SU-DHL-6 (cell line): ENCODE measurements around the gene SMIM43.
"Not testable (repeated sequence)": the region's sequence is repeated elsewhere in the genome, so short reads cannot be mapped to it uniquely, and the experiment has no call there.

Experiments
- H2AFZ ChIP-seq: fragments of 200-600 bp; sonication (generic); 2 replicates; pipeline ENCODE4 v1.6.1; 2014; ENCODE audit warnings: low read depth, mild to moderate bottlenecking, moderate library complexity, mixed read lengths, antibody characterized with exemption, low read length; ENCODE audit not compliant: severe bottlenecking
- H3F3A ChIP-seq: fragments of 200-600 bp; shearing (Covaris generic); 2 replicates; pipeline ENCODE4 v1.6.0; 2016; ENCODE audit warnings: antibody characterized with exemption, mild to moderate bottlenecking; ENCODE audit not compliant: insufficient read depth
- H3K27ac ChIP-seq: fragments of 200-600 bp; sonication (generic); 2 replicates; pipeline ENCODE4 v1.5.1; 2016; ENCODE audit warnings: low read depth, mild to moderate bottlenecking, low read length, moderate library complexity, mixed read lengths
- H3K27me3 ChIP-seq: fragments of 200-600 bp; sonication (generic), shearing (Covaris generic); 2 replicates; pipeline ENCODE4 v1.6.0; 2014; ENCODE audit warnings: mild to moderate bottlenecking, low read length
- H3K36me3 ChIP-seq: fragments of 200-600 bp; sonication (generic); 2 replicates; pipeline ENCODE4 v1.6.1; 2014; ENCODE audit warnings: mild to moderate bottlenecking, low read length, mixed read lengths
- H3K4me2 ChIP-seq: fragments of 300-600, 200-600 bp; shearing (Covaris generic), sonication (generic); 2 replicates; pipeline ENCODE4 v1.6.0; 2014; ENCODE audit warnings: low read length, low read depth, mild to moderate bottlenecking; ENCODE audit not compliant: poor library complexity, severe bottlenecking
- H3K4me3 ChIP-seq: fragments of 200-600 bp; sonication (generic); 2 replicates; pipeline ENCODE4 v1.5.1; 2014; ENCODE audit warnings: antibody characterized with exemption, low read length, mild to moderate bottlenecking, mixed read lengths; ENCODE audit not compliant: insufficient read depth, poor library complexity, severe bottlenecking
- H3K79me2 ChIP-seq: fragments of 200-600 bp; sonication (generic); 2 replicates; pipeline ENCODE4 v1.6.1; 2014; ENCODE audit warnings: mild to moderate bottlenecking, low read length, moderate library complexity; ENCODE audit not compliant: insufficient read depth
- H3K9ac ChIP-seq: fragments of 200-600 bp; sonication (generic); 2 replicates; pipeline ENCODE4 v1.7.0; 2014; ENCODE audit warnings: mild to moderate bottlenecking, low read length
- H3K9me2 ChIP-seq: fragments of 200-600 bp; sonication (generic); replicated peaks from 2 replicates; pipeline ENCODE4 v1.6.1; 2014; ENCODE audit warnings: low read length; ENCODE audit not compliant: insufficient read depth
- H3K9me3 ChIP-seq: fragments of 200-600 bp; sonication (generic); 2 replicates; pipeline ENCODE4 v1.6.1; 2014; ENCODE audit warnings: low read length, mixed read lengths; ENCODE audit not compliant: insufficient read depth
- H4K20me1 ChIP-seq: fragments of 200-600 bp; sonication (generic); 2 replicates; pipeline ENCODE4 v1.6.1; 2014; ENCODE audit warnings: low read depth, mild to moderate bottlenecking, antibody characterized with exemption, low read length, moderate library complexity, mixed read lengths
- EZH2phosphoT487 ChIP-seq: fragments of 200-600 bp; sonication (generic), shearing (Covaris generic); conservative IDR thresholded peaks from 2 replicates; pipeline ENCODE4 v1.6.1; 2018; ENCODE audit warnings: mild to moderate bottlenecking, antibody characterized with exemption, low read length, moderate library complexity, mixed read lengths
- TF ChIP-seq, protein P1 (sequence below): fragments of 200-600 bp; sonication (generic); IDR thresholded peaks from one replicate; pipeline ENCODE4 v1.5.1; 2017; ENCODE audit warnings: antibody characterized with exemption, mild to moderate bottlenecking, low read length, moderate library complexity; ENCODE audit not compliant: insufficient read depth, poor library complexity, severe bottlenecking

SMIM43 gene

DNA sequence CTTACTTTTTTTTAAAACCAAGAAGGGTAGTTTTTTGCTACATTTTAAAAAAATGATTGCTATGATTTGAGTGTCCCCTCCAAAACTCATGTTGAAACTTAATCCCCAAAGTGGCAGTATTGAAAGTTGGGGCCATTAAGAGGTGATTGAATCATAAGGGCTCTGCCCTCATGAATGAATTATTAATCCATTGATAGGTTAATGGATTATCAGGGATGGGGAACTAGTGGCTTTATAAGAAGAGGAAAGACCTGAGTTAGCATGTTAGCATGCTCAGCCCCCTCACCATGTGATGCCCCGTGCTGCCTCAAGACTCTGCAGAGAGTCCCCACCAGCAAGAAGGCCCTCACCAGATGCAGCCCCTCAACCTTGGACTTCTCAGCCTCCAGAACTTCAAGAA is 31.0 kb downstream of the SMIM43 start:
- H3K9me3 ChIP-seq: no peaks in the 10 kb centered on the region
- H3K4me2 ChIP-seq: no peak overlapping the region
- no peak overlapping the region for H3K4me3 ChIP-seq
- H3K9ac ChIP-seq: no peak overlapping the region
- no peak overlapping the region for H3K27ac ChIP-seq
- H3K27me3 ChIP-seq: no peaks in the 10 kb centered on the region
- H4K20me1 ChIP-seq: no peaks in the 10 kb centered on the region
- no peak for TF ChIP-seq EZH2phosphoT487
- TF ChIP-seq, protein P1, sequence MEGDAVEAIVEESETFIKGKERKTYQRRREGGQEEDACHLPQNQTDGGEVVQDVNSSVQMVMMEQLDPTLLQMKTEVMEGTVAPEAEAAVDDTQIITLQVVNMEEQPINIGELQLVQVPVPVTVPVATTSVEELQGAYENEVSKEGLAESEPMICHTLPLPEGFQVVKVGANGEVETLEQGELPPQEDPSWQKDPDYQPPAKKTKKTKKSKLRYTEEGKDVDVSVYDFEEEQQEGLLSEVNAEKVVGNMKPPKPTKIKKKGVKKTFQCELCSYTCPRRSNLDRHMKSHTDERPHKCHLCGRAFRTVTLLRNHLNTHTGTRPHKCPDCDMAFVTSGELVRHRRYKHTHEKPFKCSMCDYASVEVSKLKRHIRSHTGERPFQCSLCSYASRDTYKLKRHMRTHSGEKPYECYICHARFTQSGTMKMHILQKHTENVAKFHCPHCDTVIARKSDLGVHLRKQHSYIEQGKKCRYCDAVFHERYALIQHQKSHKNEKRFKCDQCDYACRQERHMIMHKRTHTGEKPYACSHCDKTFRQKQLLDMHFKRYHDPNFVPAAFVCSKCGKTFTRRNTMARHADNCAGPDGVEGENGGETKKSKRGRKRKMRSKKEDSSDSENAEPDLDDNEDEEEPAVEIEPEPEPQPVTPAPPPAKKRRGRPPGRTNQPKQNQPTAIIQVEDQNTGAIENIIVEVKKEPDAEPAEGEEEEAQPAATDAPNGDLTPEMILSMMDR: no peak
- H2AFZ ChIP-seq: no peak overlapping the region
- no peaks in the 10 kb centered on the region for H3F3A ChIP-seq
- no peaks in the 10 kb centered on the region for H3K79me2 ChIP-seq
- no peaks in the 10 kb centered on the region for H3K9me2 ChIP-seq
- H3K36me3 ChIP-seq: no peaks in the 10 kb centered on the region

DNA sequence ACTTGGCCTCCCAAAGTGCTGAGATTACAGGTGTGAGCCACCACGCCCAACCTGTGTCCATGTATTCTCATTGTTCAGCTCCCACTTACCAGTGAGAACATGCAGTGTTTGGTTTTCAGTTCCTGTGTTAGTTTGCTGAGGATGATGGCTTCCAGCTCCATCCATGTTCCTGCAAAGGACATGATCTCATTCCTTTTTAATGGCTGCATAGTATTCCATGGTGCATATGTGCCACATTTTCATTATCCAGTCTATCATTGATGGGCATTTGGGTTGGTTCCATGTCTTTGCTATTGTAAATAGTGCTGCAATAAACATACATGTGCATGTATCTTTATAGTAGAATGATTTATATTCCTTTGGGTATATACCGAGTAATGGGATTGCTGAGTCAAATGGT is 35.2 kb downstream of the SMIM43 start:
- not testable (repeated sequence) for H3K79me2 ChIP-seq, H3K27ac ChIP-seq, H3K9me2 ChIP-seq, H3K9ac ChIP-seq, H3K27me3 ChIP-seq, H3F3A ChIP-seq, H4K20me1 ChIP-seq, H3K4me3 ChIP-seq, H3K9me3 ChIP-seq, H3K36me3 ChIP-seq, H3K4me2 ChIP-seq, H2AFZ ChIP-seq

DNA sequence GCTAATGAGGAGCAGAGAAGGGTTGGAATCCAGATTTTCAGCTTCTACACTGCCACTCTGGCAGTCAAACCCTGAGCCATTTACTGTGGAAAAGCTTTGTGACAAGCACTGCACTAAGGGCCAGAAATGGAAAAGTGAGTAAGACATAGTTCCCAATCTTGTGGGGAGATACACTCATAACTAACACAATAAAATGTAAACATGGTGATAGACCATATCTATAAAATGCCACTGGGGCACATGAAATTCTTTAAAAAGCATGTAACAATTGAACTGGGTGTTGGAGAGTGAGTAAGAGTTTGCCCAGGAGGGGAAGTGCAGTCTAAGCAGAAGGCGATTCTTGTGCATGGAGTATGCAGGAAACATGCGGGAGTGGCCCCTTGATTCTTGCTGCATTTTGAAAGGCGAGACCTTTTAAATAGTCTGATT is 36.2 kb downstream of the SMIM43 start:
- Histone ChIP-seq H3K27me3 (no peaks in the 10 kb centered on the region), H3K79me2 (no peaks in the 10 kb centered on the region), H3K27ac (no peak overlapping the region), H3K4me3 (no peak overlapping the region), H3K9ac (no peak overlapping the region), H4K20me1 (no peaks in the 10 kb centered on the region), H3K36me3 (no peaks in the 10 kb centered on the region), H3F3A (no peaks in the 10 kb centered on the region), H2AFZ (no peak overlapping the region), H3K9me3 (no peaks in the 10 kb centered on the region), H3K9me2 (no peaks in the 10 kb centered on the region), H3K4me2 (no peak overlapping the region)
- no peak for TF ChIP-seq EZH2phosphoT487
- TF ChIP-seq, protein P1: no peak

DNA sequence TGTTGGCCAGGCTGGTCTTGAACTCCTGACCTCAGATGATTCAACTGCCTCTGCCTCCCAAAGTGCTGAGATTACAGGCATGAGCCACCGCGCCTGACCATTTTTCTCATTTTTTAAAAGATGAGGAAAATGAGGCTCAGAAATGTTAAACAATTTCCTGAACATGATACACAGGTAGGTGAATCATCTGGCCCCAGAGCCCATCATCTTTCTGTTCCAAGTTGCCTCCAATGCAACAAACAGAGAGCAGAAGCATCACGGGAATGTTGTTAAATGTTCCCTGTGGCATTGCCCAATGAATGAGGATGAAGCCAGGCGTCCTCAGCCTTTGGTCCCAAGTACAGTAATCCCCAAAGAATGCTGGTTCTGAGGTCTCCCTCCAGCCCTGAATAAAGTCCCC is 36.9 kb downstream of the SMIM43 start:
- Histone ChIP-seq H3K79me2 (no peaks in the 10 kb centered on the region), H3K9ac (no peak overlapping the region), H3K4me2 (no peak overlapping the region), H3K27ac (no peak overlapping the region), H3K4me3 (no peak overlapping the region), H3K36me3 (no peaks in the 10 kb centered on the region), H3F3A (no peaks in the 10 kb centered on the region), H4K20me1 (no peaks in the 10 kb centered on the region), H3K9me2 (no peaks in the 10 kb centered on the region), H3K27me3 (no peaks in the 10 kb centered on the region), H3K9me3 (no peaks in the 10 kb centered on the region), H2AFZ (no peak overlapping the region)
- TF ChIP-seq, protein P1: no peak
- TF ChIP-seq EZH2phosphoT487: no peak
